NOMO-1 (cell line): ENCODE measurements around the gene JAKMIP1.

Experiments
- DNase-seq, 2 experiments: peaks; one replicate each; lab custom pipeline; 2025; ENCODE audit not compliant: unreplicated experiment in 2 of 2; lab: John Stamatoyannopoulos, UW

JAKMIP1 gene

DNA sequence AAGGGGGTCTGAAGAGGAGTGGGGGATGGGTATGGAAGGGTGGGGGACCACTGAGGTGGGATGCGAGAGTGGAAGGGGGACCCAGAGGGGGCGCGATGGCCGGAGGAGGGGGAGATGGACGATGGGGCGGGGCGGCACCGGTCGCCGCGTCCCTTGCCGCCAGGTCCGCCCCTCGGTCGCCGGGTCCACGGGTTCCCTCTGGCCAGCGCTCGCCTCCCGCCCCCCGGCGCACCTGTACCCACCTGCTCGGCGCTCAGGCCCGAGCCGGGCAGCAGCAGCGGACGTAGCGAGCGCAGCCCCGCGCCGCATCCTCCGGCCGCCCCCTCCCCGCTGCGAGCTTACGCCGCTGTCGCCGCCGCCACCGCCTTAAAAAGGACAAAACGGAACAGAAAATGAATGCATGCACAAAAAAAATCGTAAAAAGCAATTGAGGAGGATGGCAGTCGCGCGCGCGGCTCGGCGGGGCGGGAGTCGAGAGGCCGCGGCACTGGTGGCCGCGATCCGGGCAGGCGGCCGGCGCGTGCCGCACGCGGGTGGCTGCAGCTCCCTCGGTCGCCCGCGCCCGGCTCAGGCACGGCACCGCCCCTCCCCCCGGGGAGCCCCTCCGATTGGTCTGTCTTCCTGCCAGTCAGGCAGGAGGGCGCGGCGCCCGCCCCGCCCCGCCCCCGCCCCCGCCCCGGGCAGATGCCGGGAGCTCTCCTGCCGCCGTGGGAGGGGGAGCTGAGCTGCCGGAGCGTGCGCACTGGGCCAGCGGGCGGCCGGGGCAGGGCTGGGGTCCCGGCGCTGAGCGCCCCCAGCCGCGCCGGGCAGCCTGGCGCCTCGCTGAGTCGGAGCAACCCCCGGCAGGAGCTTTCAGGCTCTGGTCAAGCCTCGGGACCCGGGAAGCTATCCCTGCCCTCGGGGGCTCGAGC is at the start of gene JAKMIP1:
Gene JAKMIP1, minus strand, starts transcription at position 539 of the 911 bp plus-strand sequence. CDS start 87,699 bp downstream, outside the sequence.
- no peak for DNase-seq

DNA sequence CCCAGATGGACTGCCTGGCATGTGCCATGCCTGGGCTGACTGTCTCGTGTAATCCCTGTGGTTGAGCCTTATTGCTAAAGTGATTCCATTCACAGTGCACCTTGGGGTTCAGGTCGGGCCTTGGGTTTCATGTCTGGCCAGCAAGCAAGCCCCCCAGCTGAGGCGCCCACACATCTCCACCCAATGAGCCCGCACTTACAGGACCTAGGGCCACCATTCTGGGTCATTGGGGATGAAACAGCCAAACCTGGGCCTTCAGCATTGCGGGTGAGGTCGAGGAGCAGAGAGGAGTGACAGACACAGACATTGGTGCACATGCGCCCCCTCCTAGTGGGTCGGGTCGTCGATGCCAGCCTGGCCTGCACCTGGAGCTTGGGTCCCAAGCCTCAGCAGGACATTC is 48.0 kb upstream of the JAKMIP1 start:
- no peak for DNase-seq

DNA sequence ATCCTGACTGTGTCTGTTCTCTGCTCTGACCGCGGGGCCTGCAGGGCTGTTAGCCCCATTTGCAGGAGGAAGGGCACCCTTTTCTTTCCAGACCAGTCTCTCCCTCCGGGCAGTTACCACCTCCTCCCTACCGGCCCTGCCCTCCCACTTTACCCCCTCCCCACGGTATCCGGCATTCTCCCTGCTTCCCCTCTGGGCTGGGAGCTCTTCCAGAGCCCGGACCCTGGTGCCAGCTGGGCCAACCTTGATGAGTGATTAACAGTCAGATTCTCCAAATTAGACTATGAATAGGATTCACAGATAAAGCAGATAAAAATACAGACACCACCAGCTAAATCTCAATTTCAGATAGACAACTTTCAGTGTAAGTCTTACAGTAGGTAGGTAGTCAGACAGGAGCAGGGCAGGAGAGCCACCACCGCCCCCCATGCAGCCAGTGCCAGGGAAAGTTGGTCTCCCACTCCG is 45.9 kb upstream of the JAKMIP1 start:
- no peak for DNase-seq

- no peak for DNase-seq
These were observed 45.2 kb upstream of the JAKMIP1 start for GRCh38 chr4:6245246-6246169.

- no peak for DNase-seq
These were observed 42.1 kb upstream of the JAKMIP1 start for GRCh38 chr4:6242271-6243029.

GRCh38 chr4:6241062-6241845 is 40.9 kb upstream of the JAKMIP1 start:
- no peak for DNase-seq

DNA sequence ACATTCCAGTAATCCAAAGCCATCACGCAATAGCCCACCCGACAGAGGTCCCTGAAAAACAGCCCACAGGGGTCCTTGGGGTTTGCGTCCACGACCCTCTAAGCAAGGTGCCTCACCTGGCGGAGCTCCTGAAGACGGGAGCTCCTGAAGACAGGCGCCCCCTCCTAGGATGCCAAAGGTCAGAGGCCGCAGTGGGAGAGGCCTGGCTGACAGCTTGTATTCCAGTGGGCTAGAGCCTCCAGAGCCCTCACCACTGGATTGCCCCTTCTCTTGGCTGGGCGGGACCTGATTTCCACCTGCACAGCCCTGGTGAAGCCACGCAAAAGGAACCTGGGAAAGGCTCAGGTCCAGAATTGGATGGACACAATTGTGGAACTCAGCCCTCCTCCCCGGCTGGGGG is 39.6 kb upstream of the JAKMIP1 start:
- no peak for DNase-seq

DNA sequence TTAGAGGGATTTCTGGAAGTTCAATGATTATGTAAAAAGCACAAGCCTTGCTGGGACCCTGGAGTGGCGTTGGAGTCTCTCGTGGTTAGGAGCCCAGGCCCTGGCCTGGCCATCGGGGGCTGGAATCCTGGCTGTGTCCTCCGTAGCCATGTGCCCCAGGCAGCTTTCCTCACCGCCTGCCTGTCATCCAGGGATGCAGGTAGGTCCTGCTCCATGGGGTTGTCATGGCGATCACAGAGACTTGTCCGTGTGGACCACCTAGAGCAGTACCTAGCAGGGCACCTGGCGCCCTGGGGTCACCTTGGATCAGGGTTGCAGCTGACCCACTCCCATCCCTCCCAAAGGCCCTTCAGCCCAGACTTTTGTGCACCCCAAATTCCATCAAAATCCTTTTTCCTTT is 39.1 kb upstream of the JAKMIP1 start:
- no peak for DNase-seq

- DNase-seq = no peak
These were observed 36.6 kb upstream of the JAKMIP1 start for GRCh38 chr4:6236816-6237390.

DNA sequence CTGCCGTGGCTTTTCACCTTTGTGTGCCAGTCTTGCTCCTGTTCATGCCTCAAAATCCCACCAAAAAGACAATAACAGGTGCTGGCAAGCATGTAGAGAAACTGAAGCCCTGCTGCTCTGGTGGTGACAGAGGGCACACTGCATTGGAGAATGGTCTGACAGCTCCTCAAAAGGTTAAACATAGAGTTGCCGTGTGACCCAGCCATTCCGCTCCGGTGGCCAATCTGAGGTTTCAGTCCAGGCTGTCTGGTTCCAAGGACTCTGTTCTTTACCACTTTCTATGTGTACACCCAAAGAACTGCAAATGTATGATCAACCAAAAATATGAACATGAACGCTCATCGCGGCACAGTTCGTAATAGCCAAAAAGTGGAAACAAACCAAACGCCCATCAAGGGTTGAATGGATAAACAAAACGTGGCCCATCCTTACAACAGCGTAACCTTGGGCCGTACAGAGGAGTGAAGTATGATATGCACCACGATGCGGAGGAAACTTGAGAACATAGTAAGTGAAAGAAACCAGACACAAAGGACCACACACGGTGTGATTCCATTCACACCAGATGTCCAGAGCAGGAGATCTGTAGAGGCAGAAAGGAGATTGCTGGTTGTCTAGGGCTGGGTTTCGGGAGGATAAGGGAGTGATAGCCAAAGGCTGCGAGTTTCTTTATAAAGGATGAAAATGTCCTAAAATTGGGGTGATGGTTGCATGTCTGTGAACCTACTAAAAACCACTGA is 35.7 kb upstream of the JAKMIP1 start:
- no peak for DNase-seq

DNA sequence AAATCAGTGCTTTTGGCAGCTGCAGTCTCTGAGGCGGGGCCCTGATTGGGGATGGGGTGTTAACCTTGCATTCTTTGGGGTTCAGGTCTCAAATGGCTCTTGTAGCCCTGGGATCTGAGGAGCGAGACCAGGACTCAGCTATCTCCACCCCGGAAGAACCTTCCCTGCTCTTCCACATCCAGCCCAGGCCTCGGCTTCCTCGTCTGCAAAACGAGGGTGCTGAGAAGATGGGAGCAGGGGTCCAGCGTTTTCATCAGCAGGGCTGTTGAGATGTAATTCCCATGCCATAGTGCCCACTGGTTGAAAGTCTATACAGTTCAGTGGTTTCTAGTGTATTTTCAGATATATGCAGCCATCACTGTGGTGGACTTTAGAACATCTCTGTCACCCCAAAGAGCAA is 34.7 kb upstream of the JAKMIP1 start:
- no peak for DNase-seq

DNA sequence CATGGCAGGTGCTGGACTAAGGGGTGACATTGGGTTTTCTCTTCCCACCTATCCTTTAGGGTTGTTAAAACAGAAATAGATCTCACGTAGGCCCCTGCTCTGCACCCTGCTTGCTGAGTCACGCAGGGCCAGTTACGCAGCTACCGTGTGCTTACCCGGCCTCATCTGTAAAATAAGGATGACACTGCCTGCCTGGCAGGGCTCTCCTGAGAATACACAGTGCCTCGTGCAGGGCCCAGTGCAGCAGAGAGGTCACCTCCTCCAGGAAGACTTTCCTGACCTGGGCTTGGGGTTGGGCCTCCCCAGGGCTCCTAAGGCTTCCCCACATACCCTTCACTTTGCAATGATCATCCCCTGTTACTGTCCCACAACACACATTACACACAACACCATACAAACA is 33.6 kb upstream of the JAKMIP1 start:
- no peak for DNase-seq

DNA sequence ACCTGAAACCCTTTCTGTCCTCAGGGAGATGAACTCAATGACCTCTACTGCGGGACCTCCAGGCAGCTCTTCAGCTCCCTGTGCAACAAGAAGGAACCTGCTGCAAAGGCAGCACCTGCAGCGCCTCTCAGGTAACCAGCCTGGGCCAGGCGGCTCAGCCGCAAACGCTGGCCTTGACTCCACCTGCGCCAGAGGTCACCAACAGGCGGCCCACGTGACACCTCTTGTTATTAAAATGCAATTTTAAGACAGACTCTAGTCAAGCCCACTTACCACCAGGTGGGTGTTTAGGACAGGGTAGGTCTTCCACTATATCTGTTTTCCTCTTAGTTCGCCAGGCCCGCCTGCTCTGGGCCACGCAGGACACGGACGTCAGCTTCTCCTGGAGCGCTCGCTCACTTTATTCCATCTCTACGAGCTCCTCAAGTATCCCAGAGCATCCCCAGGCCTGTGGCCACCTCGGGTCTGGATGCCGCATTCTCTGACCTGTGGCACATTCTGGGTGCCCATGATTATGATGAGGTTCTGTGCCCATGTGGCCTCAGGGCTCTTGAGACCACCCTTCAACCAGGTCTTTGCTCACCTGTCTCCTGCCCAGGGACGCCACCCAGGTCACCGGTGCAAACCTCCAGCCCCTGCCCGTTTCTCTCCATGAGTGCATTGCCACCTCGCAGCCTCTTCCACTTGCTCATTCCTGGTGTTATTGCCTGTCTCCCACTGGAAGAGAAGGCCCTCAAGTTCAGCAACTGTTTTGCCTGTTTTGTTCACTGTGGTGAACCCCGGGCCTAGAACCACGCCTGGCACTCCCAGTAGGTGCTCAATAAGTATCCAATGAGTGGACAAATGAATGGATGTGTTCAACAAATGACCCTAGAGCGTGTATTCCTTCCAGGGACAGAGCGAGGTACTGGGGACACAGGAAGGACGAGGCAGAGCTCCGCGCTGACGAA is 32.8 kb upstream of the JAKMIP1 start:
- DNase-seq = no peak

DNA sequence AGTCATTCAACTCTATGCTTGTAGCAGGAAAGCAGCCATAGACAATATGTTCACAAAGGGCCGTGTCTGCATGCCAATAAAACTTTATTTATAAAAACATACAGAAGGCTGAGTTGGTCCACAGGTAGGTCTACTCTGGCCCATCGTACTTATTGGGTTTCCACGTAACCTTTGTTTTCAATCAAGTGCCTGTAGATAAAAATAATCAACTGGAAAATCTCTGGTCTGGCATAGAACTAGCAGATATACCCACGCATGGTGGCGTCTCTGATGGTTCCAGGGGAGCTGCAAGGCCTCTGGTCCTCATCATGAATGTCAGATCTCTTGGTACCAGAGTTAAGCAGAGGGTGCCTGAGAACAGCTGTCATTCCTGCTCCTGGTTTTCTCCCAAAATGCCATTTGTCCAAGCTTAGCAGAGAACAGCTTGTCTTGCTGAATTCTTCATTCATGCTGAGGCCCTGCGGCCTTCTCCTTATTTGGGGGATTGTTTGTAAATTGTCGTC is 31.4 kb upstream of the JAKMIP1 start:
- DNase-seq = no peak

DNA sequence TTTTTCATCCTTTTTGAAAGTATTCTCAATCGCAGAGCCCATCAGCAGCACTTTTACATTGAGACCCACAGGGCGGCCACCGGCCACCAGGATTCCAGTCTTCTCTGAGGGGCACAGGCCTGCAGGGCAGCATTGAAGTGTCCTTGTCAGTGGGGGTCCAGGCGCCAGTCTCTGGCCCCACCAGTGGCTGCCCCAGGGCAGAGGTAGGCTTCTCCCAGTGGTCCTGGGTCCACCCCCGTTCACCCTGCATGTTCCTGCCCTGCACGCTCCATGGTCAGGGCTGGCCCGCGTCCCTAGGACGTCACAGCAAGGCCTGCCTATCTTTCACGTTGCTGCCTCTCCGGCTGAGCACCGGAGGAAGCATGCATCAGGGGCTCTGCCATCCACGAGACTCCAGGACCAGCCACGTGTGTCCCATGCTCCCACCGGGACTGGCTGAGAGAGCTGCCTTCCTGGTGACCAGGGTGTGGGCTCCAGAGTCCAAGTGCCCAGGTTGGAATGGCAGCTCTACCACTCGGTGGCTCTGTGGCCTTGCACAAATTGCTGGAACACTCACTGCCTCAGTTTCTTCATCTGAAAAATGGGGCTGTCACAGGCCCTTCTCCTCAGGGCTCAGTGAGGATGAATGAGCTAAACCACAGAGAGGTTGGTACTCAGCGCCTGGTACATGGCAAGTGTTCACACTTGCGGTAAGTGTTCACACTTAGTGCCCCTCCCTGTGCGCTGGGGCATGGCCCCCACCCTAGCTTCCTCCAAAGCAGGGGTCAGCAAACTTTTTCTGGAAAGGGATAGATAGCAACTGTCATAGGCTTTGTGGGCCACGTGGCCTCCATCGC is 30.7 kb upstream of the JAKMIP1 start:
- DNase-seq = no peak

- DNase-seq = no peak
These were observed 30.1 kb upstream of the JAKMIP1 start for GRCh38 chr4:6230502-6230785.
